IgD-negative memory B cell (primary cell): ENCODE results near the gene SLAMF8. TPM values are rescaled to one million over a fixed set of nuclear protein-coding genes. Genes with fewer than 3 reads are reported as not detected.

ENCODE experiments used
- H3K27ac Mint-ChIP-seq, 3 donors: one replicate each; pipeline ENCODE4 v1.8.0; 2020 to 2022; ENCODE audit warnings: mild to moderate bottlenecking in 3 of 3, mixed read lengths in 3 of 3, moderate library complexity in 1 of 3
- H3K27me3 Mint-ChIP-seq: one replicate; pipeline ENCODE4 v1.8.0; 2021; ENCODE audit warnings: mixed read lengths
- H3K36me3 Mint-ChIP-seq: one replicate; pipeline ENCODE4 v1.8.0; 2020; ENCODE audit warnings: mild to moderate bottlenecking, mixed read lengths
- H3K4me1 Mint-ChIP-seq, 3 donors: one replicate each; pipeline ENCODE4 v1.8.0; 2020 to 2022; ENCODE audit warnings: mixed read lengths in 3 of 3, mild to moderate bottlenecking in 1 of 3
- H3K4me3 Mint-ChIP-seq, 4 donors: one replicate each; pipeline ENCODE4 v1.8.0; 2020 to 2022; ENCODE audit warnings: mild to moderate bottlenecking in 4 of 4, mixed read lengths in 4 of 4, moderate library complexity in 3 of 4
- H3K9me3 Mint-ChIP-seq, 3 donors: one replicate each; pipeline ENCODE4 v1.8.0; 2020 to 2021; ENCODE audit warnings: mixed read lengths in 3 of 3, mild to moderate bottlenecking in 1 of 3
- polyA plus RNA-seq: library from polyadenylated mRNA; unstranded; fragments of 300-500 nt; fragmentation: Illumina TruSeq; gene quantifications from one replicate; pipeline ENCODE4 v1.2.3, GENCODE V29; 2021

SLAMF8 gene
- polyA plus RNA-seq, 1 donor from 2014 or later: not detected

DNA sequence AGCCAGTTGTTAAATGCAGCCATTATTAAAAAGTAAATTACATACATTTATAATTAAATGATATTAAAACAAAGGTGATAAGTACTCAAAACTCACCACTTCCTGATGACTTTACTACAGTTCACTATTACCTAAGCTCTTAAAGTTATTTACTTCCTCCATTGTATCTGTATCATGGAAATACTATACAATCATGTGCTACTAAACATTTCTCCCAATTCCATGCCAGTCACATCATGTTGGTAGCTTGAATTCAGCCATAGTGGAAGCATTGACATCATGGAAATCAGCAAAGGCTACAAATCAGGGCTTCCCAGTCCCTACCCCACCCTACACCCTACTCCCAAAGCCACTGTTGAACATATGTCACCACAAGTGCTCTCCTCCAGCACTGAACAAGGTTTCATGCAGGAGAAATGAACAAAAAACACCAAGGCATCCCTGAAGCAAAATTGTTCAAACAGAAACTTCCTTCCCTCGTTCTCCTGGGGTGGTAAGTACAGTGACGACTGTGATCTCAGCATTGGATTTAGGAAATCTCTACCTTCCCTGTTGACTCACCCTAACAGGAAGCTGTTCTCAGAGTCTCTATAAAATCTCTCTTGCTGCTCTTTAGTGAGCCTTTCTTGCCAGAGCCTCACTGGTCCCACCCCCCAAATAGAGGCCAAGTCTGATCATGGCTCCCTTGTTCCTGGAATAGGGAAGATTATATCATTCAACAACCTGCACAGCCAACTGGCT is 23.1 kb downstream of the SLAMF8 start:
- Mint-ChIP-seq H3K4me3 (no peak overlapping the region), H3K27me3 (peaks cover 9% of the 10 kb centered on the region), H3K27ac (no peak overlapping the region), H3K4me1 (peaks cover 0 to 6% (median 5%) of the 10 kb centered on the region in 3 donors), H3K9me3 (no peaks in the 10 kb centered on the region), H3K36me3 (peaks cover 4% of the 10 kb centered on the region)

DNA sequence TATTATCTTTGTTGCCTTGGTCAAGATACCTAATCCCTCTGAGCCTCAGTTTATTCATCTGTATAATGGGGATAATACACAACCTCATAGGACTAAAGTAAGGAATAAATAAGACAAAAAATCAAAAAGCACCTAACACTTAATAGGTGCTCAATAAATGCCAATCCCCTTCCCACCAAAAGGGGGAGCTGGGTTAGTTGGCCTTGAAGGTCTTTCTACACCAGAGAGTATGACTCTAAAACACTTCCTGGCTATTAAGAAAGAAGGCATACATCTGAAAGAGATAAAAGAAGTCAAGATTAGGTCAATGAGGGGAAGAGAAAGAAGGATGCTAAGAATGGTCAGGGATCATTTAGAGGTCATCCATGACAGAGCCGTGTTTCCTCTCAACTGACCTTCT is 24.7 kb downstream of the SLAMF8 start:
- H3K27ac Mint-ChIP-seq: no peak overlapping the region
- H3K4me3 Mint-ChIP-seq: no peak overlapping the region
- H3K4me1 Mint-ChIP-seq: peaks cover 0 to 9% (median 6%) of the 10 kb centered on the region in 3 donors
- H3K9me3 Mint-ChIP-seq: no peaks in the 10 kb centered on the region
- H3K36me3 Mint-ChIP-seq: peaks cover 2% of the 10 kb centered on the region
- H3K27me3 Mint-ChIP-seq: peaks cover 10% of the 10 kb centered on the region

DNA sequence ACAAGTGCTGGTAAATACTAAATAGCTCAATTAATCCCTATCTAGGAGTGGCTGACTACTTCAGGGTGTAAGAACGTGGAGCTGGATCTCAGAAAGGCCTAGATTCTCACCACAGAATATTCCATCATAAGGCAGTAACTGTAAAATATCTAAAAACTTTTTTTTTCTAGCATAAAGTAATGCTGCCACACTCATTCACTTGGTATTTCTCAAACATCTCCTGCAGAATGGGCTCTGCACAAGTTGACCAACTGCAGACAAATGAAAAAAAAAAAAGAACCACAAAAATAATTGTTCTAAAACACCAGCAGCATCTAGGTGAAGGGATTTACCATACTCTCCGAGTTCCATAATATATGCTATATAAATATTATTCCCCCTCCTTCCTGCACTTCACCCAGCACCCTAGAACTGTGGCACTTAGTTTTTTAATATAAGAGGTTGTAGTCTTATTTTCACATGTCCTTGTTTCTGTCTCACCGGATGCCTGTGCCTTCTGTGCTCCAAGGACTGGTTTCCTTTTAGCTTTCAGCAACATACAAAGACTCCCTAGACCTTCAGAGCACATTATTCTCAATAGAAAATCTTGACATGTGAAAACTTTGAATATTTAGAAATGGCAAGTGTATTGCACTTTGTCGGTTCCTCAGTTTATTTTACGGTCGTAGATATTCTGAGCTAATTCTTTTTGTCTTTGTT is 26.9 kb downstream of the SLAMF8 start:
- H3K4me3 Mint-ChIP-seq: peak overlapping the region; percentile 78 to 89 (median 82)
- no peaks in the 10 kb centered on the region for H3K9me3 Mint-ChIP-seq
- no peak overlapping the region for H3K27ac Mint-ChIP-seq
- H3K36me3 Mint-ChIP-seq: no peaks in the 10 kb centered on the region
- H3K4me1 Mint-ChIP-seq: peaks cover 0 to 9% (median 6%) of the 10 kb centered on the region in 3 donors
- H3K27me3 Mint-ChIP-seq: peaks cover 8% of the 10 kb centered on the region

DNA sequence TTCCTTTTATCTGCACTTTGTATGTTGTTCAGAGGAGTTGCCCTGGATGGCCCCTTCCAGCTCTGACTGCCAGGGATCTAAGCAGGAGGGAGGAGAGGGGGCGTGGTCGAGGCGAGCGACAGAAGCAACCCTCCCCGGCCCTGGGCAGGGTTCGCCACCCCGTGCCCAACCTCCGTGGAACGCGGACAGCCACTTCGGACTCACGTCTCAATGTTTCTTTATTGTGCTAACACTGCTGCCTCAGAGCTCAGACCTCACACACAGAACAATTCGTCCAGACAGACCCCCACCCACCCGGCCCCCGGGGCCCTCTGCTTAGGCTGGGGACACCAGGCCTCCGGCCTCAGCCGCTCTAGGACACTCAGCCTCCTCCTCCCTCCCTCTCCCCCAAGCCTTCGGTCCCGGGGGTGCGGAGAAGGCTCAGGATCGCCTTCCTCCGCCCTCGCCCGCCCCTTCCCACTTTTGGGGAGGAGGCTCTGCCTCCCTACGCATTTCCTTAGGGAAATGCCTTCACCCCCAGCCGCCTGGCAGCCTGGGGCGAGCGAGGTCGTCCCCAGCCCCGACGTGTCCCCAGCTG is 27.5 kb downstream of the SLAMF8 start:
- Mint-ChIP-seq H3K9me3 (no peaks in the 10 kb centered on the region), H3K27ac (no peak overlapping the region), H3K27me3 (peaks cover 5% of the 10 kb centered on the region), H3K4me3 (peak overlapping the region; percentile 78 to 89 (median 82)), H3K4me1 (peaks cover 0 to 9% (median 6%) of the 10 kb centered on the region in 3 donors), H3K36me3 (no peaks in the 10 kb centered on the region)

DNA sequence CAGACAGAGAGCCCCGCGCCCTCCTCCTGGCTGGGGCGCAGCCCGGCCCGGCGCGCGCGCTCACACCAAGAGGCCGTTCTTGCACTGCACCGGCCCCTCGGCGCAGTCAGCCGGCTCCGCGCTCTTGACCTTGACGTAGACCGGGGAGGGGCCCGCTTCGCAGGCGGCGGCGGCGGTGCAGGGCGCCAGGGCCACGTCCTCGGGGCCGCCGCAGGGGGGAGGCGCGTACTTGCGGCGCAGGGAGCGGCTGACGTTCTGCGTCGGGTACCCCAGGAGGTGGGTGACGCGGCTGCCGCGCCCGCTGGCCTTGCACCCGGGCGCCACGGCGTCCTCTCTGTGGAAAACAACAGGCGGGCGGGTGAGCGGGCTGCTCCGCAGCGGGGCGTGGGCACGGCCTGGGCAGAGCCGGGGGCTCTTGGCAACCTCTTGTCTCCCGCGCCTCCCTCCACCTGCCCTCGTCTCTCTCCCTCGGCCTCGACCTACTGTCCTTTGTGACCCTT is 28.1 kb downstream of the SLAMF8 start:
- peak overlapping the region in 1 of 3 donors; percentile 64 for H3K27ac Mint-ChIP-seq
- H3K4me3 Mint-ChIP-seq: peak overlapping the region; percentile 54 to 95 (median 88)
- peaks cover 3% of the 10 kb centered on the region for H3K27me3 Mint-ChIP-seq
- no peaks in the 10 kb centered on the region for H3K36me3 Mint-ChIP-seq
- peaks cover 0 to 9% (median 6%) of the 10 kb centered on the region in 3 donors for H3K4me1 Mint-ChIP-seq
- no peaks in the 10 kb centered on the region for H3K9me3 Mint-ChIP-seq

DNA sequence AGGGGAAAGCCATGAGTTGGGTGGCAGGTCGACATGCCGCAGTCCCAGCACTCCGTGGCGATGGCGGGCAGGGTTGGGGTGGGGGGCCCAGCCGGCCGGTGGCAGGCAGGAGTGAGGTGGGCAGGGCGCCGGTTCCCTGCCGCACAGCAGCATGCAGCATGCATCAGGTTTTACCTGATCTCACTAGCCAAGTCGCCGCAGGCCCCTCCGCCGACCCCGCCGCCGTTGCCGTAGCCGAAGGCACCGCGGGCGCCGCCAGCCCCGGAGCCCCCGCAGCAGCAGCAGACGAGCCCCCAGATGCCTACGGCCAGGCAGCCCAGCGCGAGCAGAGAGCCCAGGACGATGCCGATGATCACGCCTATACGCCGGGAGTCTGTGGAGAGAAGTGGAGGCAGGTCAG is 29.0 kb downstream of the SLAMF8 start:
- no peaks in the 10 kb centered on the region for H3K9me3 Mint-ChIP-seq
- peaks cover 0 to 9% (median 6%) of the 10 kb centered on the region in 3 donors for H3K4me1 Mint-ChIP-seq
- H3K27me3 Mint-ChIP-seq: peaks cover 2% of the 10 kb centered on the region
- H3K36me3 Mint-ChIP-seq: no peaks in the 10 kb centered on the region
- no peak overlapping the region for H3K27ac Mint-ChIP-seq
- H3K4me3 Mint-ChIP-seq: peak overlapping the region in 1 of 4 donors; percentile 88

DNA sequence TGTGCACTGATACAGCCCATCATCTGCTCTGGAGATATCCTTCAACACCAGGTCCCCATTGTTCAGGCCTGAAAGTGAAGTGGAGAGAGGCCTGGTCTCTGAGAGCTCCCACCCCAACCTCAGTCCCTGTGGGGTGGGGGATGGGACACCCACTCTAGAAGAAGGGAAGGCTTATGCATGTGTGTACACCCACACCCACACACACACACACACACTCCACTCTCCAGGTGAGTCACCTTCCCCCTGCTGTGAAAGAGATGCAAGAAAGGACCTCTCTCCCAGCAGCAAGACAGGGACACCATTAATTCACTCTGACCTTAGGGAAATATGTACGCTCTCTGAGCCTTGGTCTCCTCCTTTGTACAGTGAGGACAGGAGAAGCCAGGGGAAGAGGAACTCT is 29.9 kb downstream of the SLAMF8 start:
- Mint-ChIP-seq H3K4me1 (peaks cover 0 to 9% (median 6%) of the 10 kb centered on the region in 3 donors), H3K36me3 (no peaks in the 10 kb centered on the region), H3K9me3 (no peaks in the 10 kb centered on the region), H3K27me3 (peaks cover 2% of the 10 kb centered on the region), H3K27ac (no peak overlapping the region), H3K4me3 (peak overlapping the region in 1 of 4 donors; percentile 65)

DNA sequence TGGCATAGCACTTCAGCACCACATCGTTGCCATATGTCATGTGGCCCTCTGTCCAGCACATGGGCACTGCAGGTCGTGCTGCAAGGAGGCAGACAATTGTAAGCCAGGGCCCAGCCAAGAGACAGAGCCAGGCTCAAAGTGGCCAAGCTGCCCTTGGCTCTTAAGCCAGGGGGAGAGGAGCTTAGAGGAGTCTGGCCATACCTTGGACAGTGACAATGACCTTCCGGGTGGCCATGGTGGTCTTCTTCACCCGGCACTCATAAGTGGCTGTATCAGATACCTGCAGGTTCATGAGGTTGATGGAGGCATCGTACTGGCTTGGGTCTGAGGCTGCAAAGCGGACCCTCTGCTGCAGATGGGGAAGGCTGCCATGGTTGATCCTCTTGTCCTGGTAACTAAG is 31.2 kb downstream of the SLAMF8 start:
- no peak overlapping the region for H3K27ac Mint-ChIP-seq
- H3K4me3 Mint-ChIP-seq: no peak overlapping the region
- no peaks in the 10 kb centered on the region for H3K9me3 Mint-ChIP-seq
- H3K36me3 Mint-ChIP-seq: no peaks in the 10 kb centered on the region
- peaks cover 0 to 9% (median 6%) of the 10 kb centered on the region in 3 donors for H3K4me1 Mint-ChIP-seq
- H3K27me3 Mint-ChIP-seq: peaks cover 2% of the 10 kb centered on the region

DNA sequence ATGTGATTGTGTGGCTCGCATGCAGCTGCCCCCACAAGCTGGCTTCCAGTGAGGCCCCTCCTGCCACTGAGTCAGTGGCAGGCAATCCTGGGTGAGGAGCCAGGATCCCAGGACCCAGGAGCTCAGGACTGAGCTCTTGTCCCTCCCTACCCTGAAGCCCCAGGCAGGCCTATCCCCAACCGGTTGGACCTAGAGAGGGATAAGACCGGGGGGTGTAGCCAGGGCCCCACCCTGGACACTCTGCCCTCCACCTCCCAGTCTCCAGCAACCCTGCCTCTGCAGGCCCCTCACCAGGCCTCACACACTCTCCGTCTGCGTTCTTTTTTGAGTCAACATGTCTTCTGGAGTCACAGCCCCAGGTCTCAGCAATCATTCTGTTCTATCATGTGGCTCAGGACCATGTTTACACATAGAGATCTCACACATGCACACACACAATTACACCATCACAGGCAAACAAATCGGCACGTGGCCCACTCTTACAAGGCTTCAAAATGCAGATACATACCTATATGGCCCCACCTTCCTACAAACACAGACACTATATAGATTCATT is 33.2 kb downstream of the SLAMF8 start:
- H3K4me1 Mint-ChIP-seq: peaks cover 0 to 4% (median 0%) of the 10 kb centered on the region in 3 donors
- no peak overlapping the region for H3K4me3 Mint-ChIP-seq
- H3K9me3 Mint-ChIP-seq: no peaks in the 10 kb centered on the region
- H3K27ac Mint-ChIP-seq: no peak overlapping the region
- H3K27me3 Mint-ChIP-seq: peaks cover 2% of the 10 kb centered on the region
- H3K36me3 Mint-ChIP-seq: no peaks in the 10 kb centered on the region

DNA sequence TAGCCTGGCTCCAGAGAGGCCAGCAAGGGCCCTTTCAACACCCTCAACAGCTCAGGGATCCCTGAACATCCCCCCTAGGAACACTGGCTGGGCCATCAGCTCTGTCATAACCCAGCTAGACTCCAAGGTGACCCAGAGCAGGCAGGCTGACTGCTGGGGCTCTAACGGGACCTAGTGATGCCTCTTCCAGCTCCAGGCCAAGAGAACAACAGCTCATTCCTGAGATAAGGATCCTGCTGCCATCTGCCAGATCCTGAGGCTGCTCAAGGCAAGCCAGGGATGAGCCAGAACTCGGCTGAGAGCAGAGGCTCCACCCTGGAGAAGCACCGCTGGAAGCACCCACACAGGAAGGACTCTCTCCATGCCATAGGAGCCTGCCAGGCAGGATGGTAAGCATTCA is 33.8 kb downstream of the SLAMF8 start:
- Mint-ChIP-seq H3K4me3 (no peak overlapping the region), H3K9me3 (no peaks in the 10 kb centered on the region), H3K27ac (no peak overlapping the region), H3K36me3 (peaks cover under 1% of the 10 kb centered on the region), H3K27me3 (no peaks in the 10 kb centered on the region), H3K4me1 (no peaks in the 10 kb centered on the region)

DNA sequence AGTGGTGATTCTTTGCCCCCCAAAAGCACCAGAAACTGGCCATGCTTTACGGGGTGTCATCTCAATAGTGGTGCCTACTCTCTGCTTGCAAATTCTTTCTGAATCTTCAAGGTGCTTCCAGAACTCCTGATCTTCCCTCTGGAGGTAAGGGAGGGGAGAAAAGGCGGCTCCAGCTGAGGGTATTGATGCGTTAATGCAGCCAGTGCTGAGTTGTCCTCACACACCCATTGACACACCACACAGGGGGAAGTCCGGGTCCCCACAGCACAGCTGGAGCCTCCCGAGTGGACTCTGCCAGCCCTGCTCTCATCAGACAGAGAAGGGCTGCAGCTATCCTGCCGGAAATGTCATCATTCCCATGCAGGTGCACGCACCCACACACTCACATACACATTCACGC is 34.5 kb downstream of the SLAMF8 start:
- Mint-ChIP-seq H3K27ac (no peak overlapping the region), H3K27me3 (no peaks in the 10 kb centered on the region), H3K9me3 (no peaks in the 10 kb centered on the region), H3K36me3 (peaks cover 1% of the 10 kb centered on the region), H3K4me3 (no peak overlapping the region), H3K4me1 (no peaks in the 10 kb centered on the region)

DNA sequence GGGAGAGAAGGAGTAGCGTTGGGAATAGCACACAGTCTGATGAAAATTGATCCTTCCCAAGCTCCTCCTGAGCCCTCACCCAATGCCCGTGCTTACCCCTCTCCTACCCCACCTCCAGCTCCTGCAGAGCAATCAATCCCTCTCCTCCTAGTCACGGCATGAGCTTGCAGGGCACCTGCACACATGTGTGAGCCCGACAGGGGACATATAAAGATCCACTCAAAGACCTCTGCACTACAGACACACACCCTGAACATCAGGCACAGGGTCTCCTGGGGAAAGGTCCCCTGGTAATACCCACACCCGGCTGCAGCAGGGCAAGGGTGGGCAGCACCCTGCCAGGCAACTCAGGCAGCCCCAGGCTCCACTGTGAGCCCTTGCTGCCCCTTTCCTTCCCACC is 35.4 kb downstream of the SLAMF8 start:
- Mint-ChIP-seq H3K9me3 (no peaks in the 10 kb centered on the region), H3K4me3 (no peak overlapping the region), H3K36me3 (peaks cover 1% of the 10 kb centered on the region), H3K27ac (no peak overlapping the region), H3K4me1 (no peaks in the 10 kb centered on the region), H3K27me3 (no peaks in the 10 kb centered on the region)

DNA sequence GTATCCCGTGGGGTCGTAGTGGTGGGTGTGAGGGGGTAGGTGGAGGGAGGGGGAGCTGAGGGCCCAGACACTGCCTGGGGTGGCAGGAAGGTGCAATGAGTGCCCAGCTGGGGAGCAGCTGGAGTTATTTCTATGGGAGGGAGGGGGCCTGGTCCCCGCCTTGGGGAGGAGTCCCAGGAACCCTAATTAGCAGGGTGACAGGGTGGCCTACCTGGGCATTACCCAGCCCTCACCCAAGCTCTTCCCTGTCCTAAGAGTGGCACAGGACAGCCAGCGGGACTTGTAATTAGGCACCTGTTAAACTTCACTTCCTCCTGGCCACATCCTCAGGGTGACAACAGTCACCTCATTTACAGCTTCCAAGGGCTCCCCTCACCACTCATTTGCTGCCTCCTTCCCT is 35.9 kb downstream of the SLAMF8 start, which contains the start of gene VSIG8:
VSIG8 (minus strand) TSS at position 101 of the 400 bp plus-strand sequence. CDS start 136 bp downstream, outside the sequence.
- no peak within 1 kb of the TSS for H3K4me3 Mint-ChIP-seq
- no peaks in the 10 kb centered on the region for H3K27me3 Mint-ChIP-seq
- no peaks in the 10 kb centered on the region for H3K9me3 Mint-ChIP-seq
- peak within 1 kb of the TSS in 1 of 3 donors; percentile 49 for H3K27ac Mint-ChIP-seq
- H3K36me3 Mint-ChIP-seq: peaks cover 1% of the 10 kb centered on the region
- H3K4me1 Mint-ChIP-seq: no peaks in the 10 kb centered on the region

DNA sequence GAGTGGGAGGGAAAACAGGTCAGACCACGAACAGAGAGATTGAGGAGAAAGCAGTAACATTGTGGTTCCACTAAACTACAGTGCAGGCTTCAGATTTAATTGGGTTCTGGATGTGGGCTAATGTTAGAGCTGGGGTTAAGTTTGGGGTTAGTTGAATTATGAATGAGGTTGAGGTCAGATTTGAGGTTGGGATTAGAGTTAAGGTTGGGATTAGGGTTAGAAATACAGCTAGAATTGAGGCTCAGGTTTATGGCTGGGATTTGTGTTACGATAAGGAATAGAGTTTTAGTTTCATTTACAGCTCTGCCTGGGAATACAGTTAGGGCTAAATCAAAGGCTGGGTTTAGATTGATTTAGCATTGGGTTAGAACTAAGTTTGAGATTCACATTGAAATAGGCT is 37.6 kb downstream of the SLAMF8 start:
- Mint-ChIP-seq H3K27me3 (peaks cover 2% of the 10 kb centered on the region), H3K36me3 (peaks cover 1% of the 10 kb centered on the region), H3K27ac (no peak overlapping the region), H3K4me1 (no peaks in the 10 kb centered on the region), H3K4me3 (no peak overlapping the region), H3K9me3 (no peaks in the 10 kb centered on the region)

DNA sequence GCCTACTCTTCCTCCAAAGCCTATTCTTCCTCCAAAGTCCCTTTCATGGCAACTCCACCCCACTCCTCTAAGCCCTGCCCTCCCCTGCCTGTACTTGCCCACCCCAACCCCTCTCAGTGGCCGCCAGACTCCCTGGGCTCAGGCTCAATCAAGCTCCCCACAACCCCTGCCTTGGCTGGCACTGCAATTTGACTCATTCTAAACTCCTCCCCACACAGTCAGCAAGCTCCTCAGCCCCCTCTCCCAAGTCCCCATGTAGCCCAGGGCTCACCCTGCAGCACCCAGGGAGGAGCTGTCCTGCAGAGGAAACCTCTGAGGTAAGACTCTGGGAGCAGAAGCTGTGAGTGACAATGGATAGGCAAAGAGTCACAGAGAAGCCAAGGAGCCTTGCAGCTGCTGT is 39.4 kb downstream of the SLAMF8 start:
- Mint-ChIP-seq H3K9me3 (no peaks in the 10 kb centered on the region), H3K4me1 (no peaks in the 10 kb centered on the region), H3K4me3 (peak overlapping the region in 1 of 4 donors; percentile 30), H3K27me3 (peaks cover 3% of the 10 kb centered on the region), H3K36me3 (peaks cover 1% of the 10 kb centered on the region), H3K27ac (no peak overlapping the region)
